GM10248 (cell line): Measurements from ENCODE around the gene KIRREL3.

Experiments used
- CTCF ChIA-PET: fragments of 300-600 bp; sonication (Branson Sonifier 250); formaldehyde crosslinking; extraction: SDS; loops from one replicate; lab custom pipeline; 2021; ENCODE audit warnings: antibody characterized with exemption; lab: Yijun Ruan, JAX
- POLR2A ChIA-PET: fragments of 350-650 bp; sonication (Branson Sonifier 250); formaldehyde crosslinking; extraction: SDS; loops from one replicate; lab custom pipeline; 2020; ENCODE audit warnings: antibody characterized with exemption; lab: Yijun Ruan, JAX
- DNase-seq: peaks from one replicate; pipeline ENCODE4 v3.0.0; 2012; ENCODE audit errors: extremely low spot score
- TF ChIP-seq, protein P1 (sequence below): IDR thresholded peaks from 2 replicates; pipeline ENCODE4 v1.5.1; 2012; ENCODE audit warnings: mild to moderate bottlenecking, low read depth; ENCODE audit errors: extremely low read depth, missing control alignments, control extremely low read depth

Gene KIRREL3

DNA sequence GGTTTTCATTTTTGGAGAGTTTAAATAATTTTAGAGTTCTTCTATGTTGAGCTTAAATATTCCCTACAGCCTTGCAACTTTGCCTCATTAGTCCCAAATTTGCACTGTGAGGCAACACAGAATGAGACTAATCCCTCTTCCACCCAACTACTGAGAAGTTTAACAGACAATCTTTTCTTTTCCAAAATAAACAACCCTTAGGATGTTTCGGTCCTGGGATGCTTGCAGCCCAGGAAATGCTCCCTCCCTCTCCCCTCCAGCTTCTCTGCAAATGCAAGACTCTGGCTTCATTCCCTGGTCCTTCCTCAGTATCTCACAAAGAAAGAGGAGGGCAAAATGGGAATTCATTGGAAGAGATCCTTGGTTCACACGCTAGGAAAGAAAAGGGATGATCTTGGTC is 422.5 kb downstream of the KIRREL3 start:
- POLR2A ChIA-PET, result no interaction called here
- CTCF ChIA-PET, result interaction anchor here (0.7 to 1.4 kb wide), 2 partner anchors 20 to 28 kb away, joined by 3 read pairs; no protein-coding TSS in a partner anchor
- TF ChIP-seq, protein P1, sequence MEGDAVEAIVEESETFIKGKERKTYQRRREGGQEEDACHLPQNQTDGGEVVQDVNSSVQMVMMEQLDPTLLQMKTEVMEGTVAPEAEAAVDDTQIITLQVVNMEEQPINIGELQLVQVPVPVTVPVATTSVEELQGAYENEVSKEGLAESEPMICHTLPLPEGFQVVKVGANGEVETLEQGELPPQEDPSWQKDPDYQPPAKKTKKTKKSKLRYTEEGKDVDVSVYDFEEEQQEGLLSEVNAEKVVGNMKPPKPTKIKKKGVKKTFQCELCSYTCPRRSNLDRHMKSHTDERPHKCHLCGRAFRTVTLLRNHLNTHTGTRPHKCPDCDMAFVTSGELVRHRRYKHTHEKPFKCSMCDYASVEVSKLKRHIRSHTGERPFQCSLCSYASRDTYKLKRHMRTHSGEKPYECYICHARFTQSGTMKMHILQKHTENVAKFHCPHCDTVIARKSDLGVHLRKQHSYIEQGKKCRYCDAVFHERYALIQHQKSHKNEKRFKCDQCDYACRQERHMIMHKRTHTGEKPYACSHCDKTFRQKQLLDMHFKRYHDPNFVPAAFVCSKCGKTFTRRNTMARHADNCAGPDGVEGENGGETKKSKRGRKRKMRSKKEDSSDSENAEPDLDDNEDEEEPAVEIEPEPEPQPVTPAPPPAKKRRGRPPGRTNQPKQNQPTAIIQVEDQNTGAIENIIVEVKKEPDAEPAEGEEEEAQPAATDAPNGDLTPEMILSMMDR, result no peak
- DNase-seq, result no peak

DNA sequence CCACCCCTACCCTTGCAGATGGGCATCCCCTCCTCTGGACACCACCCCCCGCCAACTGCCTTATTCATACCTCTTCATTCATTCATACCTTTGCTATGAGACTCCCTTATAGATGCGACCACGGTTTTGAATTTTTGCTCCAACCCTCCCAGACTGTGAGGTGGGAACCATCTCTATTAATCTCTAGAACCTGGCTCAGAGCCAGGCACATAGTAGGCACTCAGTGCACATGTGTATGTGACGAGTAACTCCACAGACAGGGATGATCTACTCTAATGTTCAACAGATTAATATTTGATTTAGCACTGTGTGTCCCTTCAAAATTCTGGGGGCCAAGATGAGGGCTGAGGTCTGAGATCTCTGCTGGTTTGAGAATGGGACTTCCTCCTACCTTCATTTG is 424.7 kb downstream of the KIRREL3 start:
- no peak for DNase-seq
- TF ChIP-seq, protein P1, result no peak
- CTCF ChIA-PET, result interaction anchor here (0.8 to 1.4 kb wide), 3 partner anchors 9 to 96 kb away, joined by 3 to 4 read pairs (median 3); no protein-coding TSS in a partner anchor
- POLR2A ChIA-PET, result no interaction called here

DNA sequence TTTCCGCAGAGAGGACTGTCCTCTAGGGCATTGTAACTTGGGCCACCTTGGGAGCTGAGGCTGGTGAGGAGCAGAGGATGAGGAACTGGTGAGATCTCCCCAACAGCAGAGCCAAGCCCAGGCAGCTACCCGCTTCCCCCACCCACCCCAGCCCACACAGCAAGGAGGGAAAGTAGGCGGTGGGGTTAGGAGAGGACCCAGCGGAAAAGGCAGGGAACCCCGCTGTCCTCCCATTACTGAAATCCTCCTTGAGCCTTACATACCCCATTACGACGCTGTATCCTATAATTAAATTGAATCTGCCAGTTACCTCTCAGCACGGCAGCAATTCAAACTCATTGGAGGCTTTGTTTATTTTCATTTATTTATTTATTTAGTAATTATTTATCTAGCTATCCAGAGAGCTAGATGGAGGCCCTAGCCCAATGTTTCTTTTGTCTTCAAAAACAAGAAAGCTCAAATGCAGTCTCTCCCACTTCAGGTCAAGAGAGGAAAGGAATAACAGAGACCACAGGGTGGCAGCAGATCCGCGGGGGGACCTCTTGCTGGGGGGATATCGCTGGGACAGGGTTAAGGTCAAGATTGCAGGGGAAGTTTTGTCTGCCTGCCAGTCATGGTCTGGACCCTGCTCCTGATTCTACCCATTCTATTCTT is 427.1 kb downstream of the KIRREL3 start:
- TF ChIP-seq, protein P1, result no peak
- CTCF ChIA-PET, result interaction anchor here (0.6 to 1.4 kb wide), 3 partner anchors 9 to 417 kb away, joined by 3 read pairs; no protein-coding TSS in a partner anchor
- DNase-seq, result no peak
- POLR2A ChIA-PET, result no interaction called here

DNA sequence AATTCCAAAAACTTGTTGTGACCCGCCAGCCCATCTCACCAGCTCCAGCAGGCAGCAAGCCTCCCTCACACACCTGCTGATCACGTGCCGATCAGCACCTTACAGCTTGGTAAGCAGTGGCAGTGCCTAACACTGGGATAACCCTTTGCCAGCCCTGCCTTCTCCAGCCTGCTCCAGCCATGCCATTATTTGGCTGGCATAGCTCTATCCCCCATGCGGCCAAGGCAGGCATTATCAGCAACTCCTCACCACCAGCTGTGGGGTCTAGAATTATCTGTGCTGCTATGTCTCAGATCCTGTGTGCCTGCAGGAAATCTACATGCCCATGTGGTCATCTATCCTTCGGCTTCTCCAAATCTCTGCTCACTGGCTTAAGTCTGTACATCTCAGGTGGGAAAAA is 430.1 kb downstream of the KIRREL3 start:
- CTCF ChIA-PET, result interaction anchor here (1.4 to 1.8 kb wide), 2 partner anchors 28 to 90 kb away, joined by 3 to 4 read pairs; no protein-coding TSS in a partner anchor
- POLR2A ChIA-PET, result no interaction called here
- TF ChIP-seq, protein P1, result no peak
- no peak for DNase-seq

DNA sequence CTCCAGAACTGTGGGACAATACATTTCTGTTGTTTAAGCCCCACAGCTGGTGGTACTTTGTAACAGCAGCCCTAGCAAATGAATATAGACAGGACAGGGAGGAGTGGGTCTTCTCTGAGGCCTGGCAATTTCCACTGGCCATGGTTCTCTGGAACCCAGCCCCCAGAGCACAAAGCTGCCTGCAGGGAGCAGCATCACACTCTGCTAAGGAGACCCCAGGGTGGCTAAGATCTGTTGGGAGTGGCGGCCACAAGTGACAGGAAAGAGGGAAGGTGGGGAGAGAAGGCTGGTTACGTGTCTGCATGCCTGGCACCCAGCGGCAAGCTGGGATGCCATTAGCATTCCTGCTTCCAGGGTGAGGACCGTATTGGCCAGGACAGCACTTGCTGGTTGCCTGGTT is 433.2 kb downstream of the KIRREL3 start:
- no peak for DNase-seq
- ChIA-PET POLR2A (no interaction called here), CTCF (no interaction called here)
- TF ChIP-seq, protein P1, result no peak

DNA sequence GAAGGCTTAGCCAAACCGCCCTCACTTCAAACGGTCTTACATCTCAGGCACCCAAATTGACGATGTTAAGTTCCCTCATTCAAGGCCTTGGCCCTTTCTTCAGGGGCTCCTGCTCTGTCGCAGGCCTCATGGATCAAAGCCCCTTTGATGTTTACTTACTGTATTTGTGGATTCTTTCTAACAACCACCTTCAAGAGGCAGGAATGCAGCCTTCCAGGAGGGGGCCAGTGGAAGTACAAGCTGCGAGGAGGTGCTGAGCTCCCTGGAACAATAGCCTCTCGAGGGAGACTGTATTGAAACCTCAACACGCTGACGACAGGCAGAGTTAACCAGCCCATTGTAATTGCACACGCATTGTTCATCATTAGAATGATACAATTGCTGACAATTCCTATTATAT is 436.0 kb downstream of the KIRREL3 start:
- no peak for DNase-seq
- POLR2A ChIA-PET, result no interaction called here
- CTCF ChIA-PET, result interaction anchor here (1.3 kb wide), 1 partner anchor 9 kb away, joined by 3 read pairs; no protein-coding TSS in a partner anchor
- TF ChIP-seq, protein P1, result no peak
